22Rv1 (cell line): ENCODE results near the gene PFN4.
"Not testable (repeated sequence)": the region's sequence is repeated elsewhere in the genome, so short reads cannot be mapped to it uniquely, and the experiment has no call there.

Experiments
- CTCF ChIP-seq: fragments of 450-650 bp; IDR thresholded peaks from 2 replicates; pipeline ENCODE4 v1.5.1; 2017; ENCODE audit warnings: mild to moderate bottlenecking
- ZFX ChIP-seq: fragments of 450-650 bp; IDR thresholded peaks from 2 replicates; pipeline ENCODE4 v1.6.1; 2017; ENCODE audit warnings: antibody characterized with exemption, borderline replicate concordance

GRCh38 chr2:24093270-24093669 is 29.9 kb downstream of the PFN4 start:
- not testable (repeated sequence) for TF ChIP-seq CTCF, ZFX
